Ovary (tissue), 9 donors: Measurements from ENCODE around the gene NDOR1. TPM values are rescaled to one million over a fixed set of nuclear protein-coding genes. Genes with fewer than 3 reads are reported as not detected.

Source experiments
- DNase-seq, 5 donors: peaks; one replicate each; pipeline ENCODE4 v3.0.0-alpha.2; 2019 to 2020
- H3K27ac ChIP-seq, 2 donors: fragments of 200-600 bp; one replicate each; pipeline versions ENCODE4 v1.5.1 to v1.8.0; 2019 to 2022
- H3K27me3 ChIP-seq: fragments of 200-600 bp; one replicate; pipeline ENCODE4 v1.8.0; 2022
- H3K36me3 ChIP-seq: fragments of 200-600 bp; sonication (generic); one replicate; pipeline ENCODE4 v1.5.1; 2019
- H3K4me1 ChIP-seq: one replicate; pipeline ENCODE4 v1.8.1; 2013; ENCODE audit warnings: mild to moderate bottlenecking, moderate library complexity; ENCODE audit not compliant: insufficient read depth
- H3K4me3 ChIP-seq: fragments of 200-600 bp; sonication (generic); one replicate; pipeline ENCODE4 v1.5.1; 2017
- H3K9me3 ChIP-seq, 2 donors: fragments of 200-600 bp in 1 of 2; sonication (generic) in 1 of 2; one replicate each; pipeline versions ENCODE4 v1.5.1 to v1.8.1; 2013 to 2019; ENCODE audit warnings: mild to moderate bottlenecking in 1 of 2, moderate library complexity in 1 of 2
- CTCF ChIP-seq, 3 donors: fragments of 450-650 bp in 2 of 3; fragments of 200-600 bp in 1 of 3; IDR thresholded peaks; one replicate each; pipeline versions ENCODE4 v1.5.1 to v1.8.0; 2016 to 2022; ENCODE audit warnings: antibody characterized with exemption in 3 of 3, mild to moderate bottlenecking in 1 of 3
- EP300 ChIP-seq: sonication (generic); formaldehyde crosslinking; IDR thresholded peaks from one replicate; pipeline ENCODE4 v1.6.1; 2017; ENCODE audit warnings: antibody characterized with exemption
- POLR2A ChIP-seq: fragments of 450-650 bp; IDR thresholded peaks from one replicate; pipeline ENCODE4 v1.6.1; 2017; ENCODE audit warnings: antibody characterized with exemption, mild to moderate bottlenecking, moderate library complexity
- WGBS, 3 donors: extraction: QIAGEN DNeasy Blood & Tissue Kit in 1 of 3; methylation state at CpG; one replicate each; pipeline versions ENCODE4 v1.1.5 to v1.1.7; 2013 to 2017; 5-methylcytosine and 5-hydroxymethylcytosine counted together
- intact Hi-C, 4 donors: fragments of 100-400 bp; cut with DNase I; formaldehyde crosslinking; loops; one replicate each; pipeline versions ENCODE4 v1.11.0 to v1.15.1; 2022 to 2023
- polyA plus RNA-seq, 2 donors: library from polyadenylated mRNA; stranded (reverse); fragments of 200-250 nt in 1 of 2; fragments of 350-450 nt in 1 of 2; fragmentation: Illumina TruSeq in 1 of 2; extraction: RNeasy Lipid Tissue Mini Kit (QIAGEN cat#74804) in 1 of 2; gene quantifications; one replicate each; pipeline ENCODE4 v1.2.3, GENCODE V29; 2013 to 2014
- total RNA-seq, 7 donors: library from RNA; depleted of rRNA in 2 of 7; stranded (reverse); fragments of >200 nt in 2 of 7; fragmentation: NEBNext Ultra II Directional in 3 of 7; extraction: Animal tissue kit (Norgen Biotek cat#: 25700) in 3 of 7; gene quantifications; one replicate each; pipeline versions ENCODE4 v1.1.0 to v1.2.4, GENCODE V29; 2016 to 2023
- donor health status: DM: no; HTN: no; CAD: no; lungs with moderate emphysema.
- donor health status: DM: no; HTN: no; CAD: no.
- donor health status: Bipolar disorder and iron deficiency.
- donor health status: DM: yes; HTN: yes; CAD: no.
- donor health status: DM: no; HTN: no; CAD: no.
- donor health status: DM: yes; HTN: yes; CAD: no.

The NDOR1 gene
- total and polyA plus RNA-seq, 9 donors = 1.1 to 15.2 (median 9.0) TPM

GRCh38 chr9:137227853-137228505, 22.5 kb downstream of the NDOR1 start:
- no peak for TF ChIP-seq POLR2A
- TF ChIP-seq EP300 = no peak
- TF ChIP-seq CTCF (IDR thresholded peaks at IDR 0.05) = no peak
- WGBS, 3 donors = 8 to 27% (median 13%) methylated on average over 15 to 18 of the region's 18 CpGs
- H3K27ac ChIP-seq = no peak overlapping the region
- intact Hi-C loops = loop anchor here in 3 of 4 donors (5.0 to 10.0 kb wide), 3 partner anchors 101 to 443 kb away; no protein-coding TSS in a partner anchor
- no peaks in the 10 kb centered on the region for H3K9me3 ChIP-seq
- H3K4me1 ChIP-seq = peaks cover under 1% of the 10 kb centered on the region
- no peak for DNase-seq
- peaks cover 12% of the 10 kb centered on the region for H3K27me3 ChIP-seq
- H3K36me3 ChIP-seq = no peaks in the 10 kb centered on the region
- no peak overlapping the region for H3K4me3 ChIP-seq

GRCh38 chr9:137228506-137228967, 23.0 kb downstream of the NDOR1 start:
- H3K27ac ChIP-seq = no peak overlapping the region
- intact Hi-C loops = loop anchor here in 3 of 4 donors (5.0 to 10.0 kb wide), 3 partner anchors 101 to 444 kb away; no protein-coding TSS in a partner anchor
- H3K4me3 ChIP-seq = no peak overlapping the region
- no peaks in the 10 kb centered on the region for H3K4me1 ChIP-seq
- 11 to 32% (median 16%) methylated on average over 28 to 29 of the region's 29 CpGs for WGBS, 3 donors
- peaks cover 12% of the 10 kb centered on the region for H3K27me3 ChIP-seq
- H3K9me3 ChIP-seq = no peaks in the 10 kb centered on the region
- no peak for DNase-seq
- no peaks in the 10 kb centered on the region for H3K36me3 ChIP-seq
- no peak for TF ChIP-seq CTCF (IDR thresholded peaks at IDR 0.05)
- TF ChIP-seq EP300 = no peak
- TF ChIP-seq POLR2A = no peak

GRCh38 chr9:137228968-137229896, 23.7 kb downstream of the NDOR1 start:
- DNase-seq = no peak
- no peaks in the 10 kb centered on the region for H3K9me3 ChIP-seq
- no peaks in the 10 kb centered on the region for H3K36me3 ChIP-seq
- no peak overlapping the region for H3K4me3 ChIP-seq
- H3K4me1 ChIP-seq = no peaks in the 10 kb centered on the region
- H3K27ac ChIP-seq = no peak overlapping the region
- TF ChIP-seq EP300 = no peak
- no peak for TF ChIP-seq CTCF (IDR thresholded peaks at IDR 0.05)
- no peak for TF ChIP-seq POLR2A
- peaks cover 12% of the 10 kb centered on the region for H3K27me3 ChIP-seq
- WGBS, 3 donors = 33 to 39% (median 35%) methylated on average over 27 of the region's 27 CpGs
- intact Hi-C loops = loop anchor here in 3 of 4 donors (5.0 to 10.0 kb wide), 3 partner anchors 102 to 444 kb away; no protein-coding TSS in a partner anchor

- intact Hi-C loops = loop anchor here (5.0 to 10.0 kb wide), 4 partner anchors 103 to 445 kb away; partner anchors contain the start of gene DPP7 (in 1 of the 4)
- TF ChIP-seq EP300 (no peak), CTCF (IDR thresholded peaks at IDR 0.05) (no peak), POLR2A (no peak)
- no peak for DNase-seq
- H3K9me3 ChIP-seq = no peaks in the 10 kb centered on the region
- H3K4me3 ChIP-seq = no peak overlapping the region
- H3K4me1 ChIP-seq = no peaks in the 10 kb centered on the region
- 40 to 48% (median 44%) methylated on average over 16 to 31 of the region's 31 CpGs for WGBS, 3 donors
- peaks cover 12% of the 10 kb centered on the region for H3K27me3 ChIP-seq
- H3K27ac ChIP-seq = no peak overlapping the region
- no peaks in the 10 kb centered on the region for H3K36me3 ChIP-seq
Measured at GRCh38 chr9:137229903-137230704, 24.6 kb downstream of the NDOR1 start.
